Stimulated activated CD8-positive, alpha-beta memory T cell treated with anti-CD3 and anti-CD28 coated beads, Interleukin-12 subunit alpha, Interleukin-12 subunit beta, amount 100 ng/mL, for 24 hours (primary cell): Measurements from ENCODE around the gene ABTB2.

Source experiments
- DNase-seq: peaks from one replicate; pipeline ENCODE4 v3.0.0-alpha.2; 2020; ENCODE audit errors: extremely low read depth

ABTB2 gene

DNA sequence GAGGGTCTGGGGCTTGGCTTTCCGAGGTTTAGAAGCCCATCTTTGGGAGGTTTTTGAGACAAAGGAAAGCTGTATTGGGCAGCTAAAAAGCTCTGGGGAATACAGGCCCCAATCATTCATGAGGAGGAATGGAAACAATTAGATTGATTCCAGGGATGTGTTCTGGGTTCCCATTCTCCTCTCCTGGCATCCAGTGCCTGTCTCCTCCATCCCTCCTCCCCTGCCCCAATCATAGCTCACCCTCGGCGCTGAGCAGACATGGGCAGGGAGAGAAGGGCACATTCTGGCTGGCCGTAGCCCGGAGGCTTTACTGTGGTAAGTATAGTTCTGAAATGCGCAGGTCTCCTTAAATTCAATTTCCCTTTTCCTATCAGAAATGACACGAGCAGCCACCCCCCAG is 42.4 kb downstream of the ABTB2 start:
- no peak for DNase-seq

DNA sequence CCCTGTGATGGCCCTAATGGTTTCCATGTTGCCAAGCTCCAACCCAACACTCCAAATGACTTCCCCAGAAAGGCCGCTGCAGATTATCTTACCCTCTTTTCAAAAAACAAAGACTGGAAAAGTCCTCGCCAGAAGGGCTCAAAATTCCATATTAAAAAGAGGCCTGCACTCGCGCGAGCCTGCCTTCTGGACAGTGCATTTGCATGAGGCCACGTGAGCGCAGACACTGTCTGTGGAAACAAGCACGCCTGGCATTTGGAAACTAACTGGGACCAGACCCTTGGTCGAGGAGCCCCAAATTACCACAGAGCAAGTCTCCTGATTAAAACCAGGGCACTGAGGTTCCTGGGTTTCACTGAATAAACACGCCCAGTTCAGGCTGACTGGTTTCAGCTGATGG is 42.9 kb downstream of the ABTB2 start:
- DNase-seq = no peak

DNA sequence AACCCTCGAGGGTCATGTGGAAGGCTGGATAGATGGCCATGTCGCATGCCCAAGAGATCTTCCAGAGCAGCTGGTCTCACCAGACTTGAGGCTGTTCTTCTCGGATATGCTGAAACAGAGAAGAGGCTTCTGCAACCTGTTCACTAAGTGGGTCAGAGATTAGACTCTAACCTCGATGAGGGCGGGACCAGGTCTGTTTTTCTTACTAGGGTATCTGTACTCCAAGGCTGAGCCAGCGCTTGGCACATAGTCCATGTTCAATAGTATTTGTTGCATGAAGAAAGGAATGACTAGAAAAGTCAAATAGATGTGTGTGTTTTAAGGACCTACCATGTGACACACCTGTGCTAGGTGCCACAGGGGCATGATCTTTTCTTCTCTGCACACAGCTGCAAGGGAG is 43.6 kb downstream of the ABTB2 start:
- no peak for DNase-seq

DNA sequence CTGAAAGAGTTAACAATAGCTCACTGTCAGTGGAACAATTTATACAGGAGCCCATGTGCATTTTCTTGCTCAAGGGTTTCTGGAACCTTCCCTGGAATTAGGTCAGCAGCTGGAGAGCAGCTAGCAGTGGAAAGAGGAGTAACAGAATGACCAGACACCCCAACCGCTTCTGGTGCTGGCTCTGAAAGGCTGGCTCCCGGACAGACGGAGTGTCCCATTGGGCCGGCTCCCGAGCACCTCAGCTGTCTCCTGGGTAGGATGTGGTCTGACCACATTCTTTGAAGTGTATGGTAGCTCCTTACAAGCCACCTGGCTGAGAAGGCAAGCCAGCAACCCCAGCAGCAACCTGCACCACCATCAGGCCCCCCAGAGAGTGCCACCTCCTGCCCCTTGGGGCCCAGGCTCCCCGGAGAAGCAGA is 44.7 kb downstream of the ABTB2 start:
- DNase-seq = no peak

DNA sequence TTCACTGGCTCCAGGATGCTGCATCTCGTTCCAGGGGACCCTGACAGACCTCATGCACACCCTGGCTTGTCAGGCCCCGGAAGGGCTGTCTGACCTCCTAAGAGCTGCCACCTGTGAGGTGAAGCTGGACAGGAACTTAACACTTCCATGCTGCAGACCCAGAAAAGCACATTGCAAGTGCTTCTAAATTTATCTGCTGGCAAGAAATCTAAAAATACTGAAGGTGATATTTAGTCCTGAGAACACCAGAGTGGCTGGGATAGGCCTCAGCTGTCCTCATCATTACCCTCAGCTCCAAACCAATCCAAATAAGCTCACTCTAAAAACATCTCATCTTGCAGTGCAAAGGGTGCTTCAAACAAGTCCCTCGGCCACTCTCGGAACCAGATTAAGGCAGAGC is 46.7 kb downstream of the ABTB2 start:
- DNase-seq = no peak

DNA sequence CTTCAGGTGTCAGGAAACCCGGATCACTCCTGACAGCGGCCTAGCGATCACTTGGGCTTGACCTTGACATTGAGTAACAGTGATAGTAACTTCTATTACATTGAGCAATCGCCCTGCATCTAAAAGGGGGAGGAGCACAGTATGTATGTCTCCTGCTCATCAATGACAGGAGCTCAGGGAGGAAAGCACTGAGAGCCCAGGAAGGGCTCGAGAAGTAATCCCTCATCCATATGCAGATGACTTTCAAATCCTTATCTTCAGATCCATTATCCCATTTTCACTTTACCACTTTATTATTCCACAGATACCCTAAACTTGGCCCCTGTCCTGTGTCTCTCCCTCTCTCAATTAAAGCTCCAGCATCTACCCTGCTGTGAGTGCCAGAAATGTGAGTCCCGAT is 47.8 kb downstream of the ABTB2 start:
- DNase-seq = no peak

DNA sequence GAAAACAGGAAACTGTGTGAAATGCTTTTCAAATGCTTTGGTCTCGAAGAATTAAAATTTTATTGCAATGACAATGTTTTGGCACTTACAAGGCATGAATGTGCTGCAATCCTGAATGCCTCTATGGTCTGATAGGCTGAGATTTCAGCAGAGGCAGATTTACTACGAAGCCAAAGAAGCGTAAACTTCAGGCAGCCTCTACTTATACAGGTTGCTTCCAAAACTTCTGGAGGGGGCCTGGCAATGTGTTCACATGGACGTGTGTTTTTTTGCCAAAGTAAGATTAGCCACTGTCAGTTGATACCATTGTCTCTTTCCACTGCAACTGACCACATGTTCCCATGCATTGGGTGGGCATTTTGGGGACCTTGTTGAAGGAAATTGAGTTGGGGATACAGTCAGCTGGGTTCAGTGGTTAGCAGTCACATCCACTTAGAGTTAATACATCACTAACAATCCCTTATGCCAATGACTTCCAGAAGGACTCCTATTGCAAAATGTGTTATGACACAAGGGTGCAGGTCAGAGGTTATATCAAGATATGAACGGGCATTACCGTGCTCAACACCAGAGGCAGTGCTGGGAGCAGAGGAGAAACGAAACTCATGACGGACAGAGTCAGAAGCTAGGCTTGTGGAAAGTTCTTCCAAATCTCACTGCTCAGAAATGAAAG is 48.8 kb downstream of the ABTB2 start:
- DNase-seq = no peak

DNA sequence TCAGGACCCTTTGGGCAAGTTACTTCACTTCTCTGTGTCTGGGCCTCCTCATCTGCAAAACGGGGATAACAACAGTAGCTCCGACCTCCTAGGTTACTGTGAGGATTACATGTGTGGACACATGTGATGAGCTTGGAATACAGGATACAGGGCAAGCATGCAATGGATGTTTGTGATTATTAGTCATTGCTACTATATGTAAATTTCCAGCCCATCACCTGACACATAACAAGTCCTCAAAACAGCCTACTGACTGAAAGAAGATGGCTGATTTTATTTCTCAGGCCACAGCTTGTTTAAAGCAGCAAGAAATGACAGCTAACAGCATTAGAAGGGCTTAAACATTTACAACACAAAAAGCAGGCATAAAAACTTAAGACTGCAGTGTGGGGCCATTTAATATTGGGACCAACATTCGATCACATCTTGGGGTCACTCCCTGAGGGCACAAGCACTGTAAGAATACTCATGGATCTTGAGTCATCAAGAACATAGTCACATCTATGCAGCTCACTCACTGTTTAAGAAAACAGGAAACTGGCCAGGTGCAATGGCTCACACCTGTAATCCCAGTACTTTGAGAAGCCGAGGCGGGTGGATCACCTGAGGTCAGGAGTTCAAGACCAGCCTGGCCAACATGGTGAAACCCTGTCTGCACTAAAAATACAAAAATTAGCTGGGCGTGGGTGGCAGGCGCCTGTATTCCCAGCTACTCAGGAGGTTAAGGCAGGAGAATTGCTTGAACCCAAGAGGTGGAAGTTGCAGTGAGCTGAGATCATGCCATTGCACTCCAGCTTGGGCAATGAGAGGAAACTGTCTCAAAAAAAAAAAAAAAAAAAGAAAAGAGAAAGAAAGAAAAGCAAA is 49.5 kb downstream of the ABTB2 start:
- DNase-seq = no peak

DNA sequence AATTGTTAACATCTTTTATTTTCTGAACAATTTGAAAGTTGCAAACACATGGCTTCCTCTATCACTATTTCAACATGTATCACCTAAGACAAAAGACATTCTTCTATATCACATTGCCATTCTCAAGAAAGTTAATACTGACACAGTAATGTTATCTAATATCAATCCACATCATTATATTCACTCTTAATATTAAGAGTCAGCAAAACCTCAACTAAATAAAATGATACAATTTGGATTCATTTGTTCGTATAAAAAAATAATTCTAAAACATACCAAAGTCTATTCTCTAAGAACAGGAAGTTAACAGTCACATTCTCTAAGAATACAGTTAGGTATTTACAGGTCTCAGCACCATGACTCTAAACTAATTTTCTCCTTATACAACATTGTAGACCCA is 52.0 kb downstream of the ABTB2 start:
- no peak for DNase-seq

DNA sequence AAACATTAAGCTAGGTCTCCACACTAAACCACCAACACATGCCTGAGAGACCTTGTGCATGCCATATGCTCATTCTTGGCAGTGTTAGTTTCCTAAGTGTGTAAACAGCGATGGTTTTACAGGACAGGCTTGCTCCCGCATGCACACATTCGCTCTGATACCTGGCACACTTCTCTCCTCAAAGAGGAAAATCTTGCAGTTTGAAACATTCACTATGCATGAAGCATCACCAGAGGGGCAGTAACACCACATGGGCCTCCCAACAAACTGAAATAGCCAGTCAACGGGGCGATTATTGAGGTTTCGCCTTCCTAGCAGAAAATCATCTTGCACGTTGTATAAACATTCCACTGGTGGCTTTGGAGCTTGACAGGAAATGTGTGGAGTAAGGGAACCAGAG is 52.6 kb downstream of the ABTB2 start:
- no peak for DNase-seq

DNA sequence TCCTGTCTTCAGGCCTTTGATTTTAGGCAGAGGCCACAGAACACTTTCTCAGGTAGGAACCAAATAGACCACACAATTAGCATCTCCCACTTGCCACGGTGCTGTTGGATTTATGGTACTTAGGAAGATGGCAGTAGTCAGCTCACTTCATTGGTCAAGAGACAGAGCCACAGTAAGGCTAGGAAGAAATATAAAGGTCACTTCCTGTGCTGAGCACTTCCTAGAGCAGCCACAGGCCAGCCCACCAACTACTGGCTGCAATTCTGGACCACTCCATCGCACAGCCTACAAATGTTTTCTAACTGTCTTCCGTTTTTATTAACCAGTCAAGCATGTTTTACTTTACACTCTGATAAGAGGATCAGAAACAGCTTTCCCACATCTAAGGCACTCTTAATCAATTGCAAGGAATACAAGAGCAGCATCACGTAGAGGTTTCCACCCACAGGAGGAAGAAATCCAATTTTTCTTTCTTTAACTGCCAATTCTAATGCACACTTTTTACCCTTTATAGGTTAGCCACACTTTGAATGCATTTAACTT is 54.7 kb downstream of the ABTB2 start:
- DNase-seq = no peak

DNA sequence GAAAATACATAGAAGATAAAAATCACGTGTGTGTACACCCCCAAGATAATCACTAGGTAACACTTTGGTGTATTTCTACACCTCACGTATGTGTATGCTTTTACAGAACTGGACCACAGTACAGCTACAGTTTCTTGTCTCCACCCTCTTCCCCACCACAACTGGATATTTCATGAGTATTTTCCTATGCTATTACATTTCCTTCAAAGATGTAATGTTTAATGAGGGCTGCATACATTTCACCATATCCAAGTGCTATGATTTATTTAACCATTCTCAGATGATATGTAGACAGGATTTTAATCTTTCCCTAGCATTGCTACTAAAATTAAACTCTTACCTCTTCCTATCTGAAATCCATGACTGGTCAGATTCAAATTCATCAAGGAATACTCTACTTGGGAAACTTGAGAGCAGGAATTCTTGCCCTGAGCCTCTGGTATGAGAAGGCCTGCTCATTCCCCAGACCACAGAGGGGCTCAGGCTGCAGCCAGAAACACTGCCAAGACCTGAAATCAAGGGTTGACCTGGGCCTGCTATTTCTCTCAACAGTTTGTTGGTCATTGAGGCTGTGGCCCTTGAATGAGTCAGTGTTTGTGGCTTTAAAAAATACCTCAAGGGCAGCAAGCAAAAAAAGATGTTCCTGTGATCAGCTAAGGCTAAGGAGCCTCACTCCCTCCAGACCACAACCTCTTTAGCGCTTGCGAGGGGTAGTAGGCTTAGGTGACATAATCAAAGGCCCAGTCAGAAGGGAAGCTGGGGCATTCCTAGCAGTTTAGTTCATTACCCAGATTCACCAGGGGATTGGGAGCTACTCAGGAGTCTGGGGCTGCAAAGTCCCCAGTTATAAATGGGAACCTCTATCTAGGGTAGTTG is 55.5 kb downstream of the ABTB2 start:
- no peak for DNase-seq

DNA sequence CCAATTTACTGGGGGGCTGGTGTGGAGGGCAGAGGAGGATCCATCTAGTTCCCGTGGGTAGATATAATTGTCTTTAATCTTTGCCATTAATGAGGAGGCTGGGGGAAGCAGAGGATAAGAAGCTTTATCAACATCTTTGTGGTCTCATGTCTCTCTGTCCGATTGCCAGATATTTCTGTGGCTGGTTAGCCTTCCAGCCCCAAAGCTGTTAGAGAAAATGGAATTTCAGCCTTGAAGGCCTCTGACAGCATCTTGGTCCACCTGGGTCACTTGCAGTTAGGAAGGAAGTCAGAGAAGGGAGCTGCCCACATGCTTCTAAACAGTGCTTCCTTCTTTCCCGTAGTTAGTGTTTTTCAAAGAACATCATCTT is 56.9 kb downstream of the ABTB2 start:
- DNase-seq = no peak

DNA sequence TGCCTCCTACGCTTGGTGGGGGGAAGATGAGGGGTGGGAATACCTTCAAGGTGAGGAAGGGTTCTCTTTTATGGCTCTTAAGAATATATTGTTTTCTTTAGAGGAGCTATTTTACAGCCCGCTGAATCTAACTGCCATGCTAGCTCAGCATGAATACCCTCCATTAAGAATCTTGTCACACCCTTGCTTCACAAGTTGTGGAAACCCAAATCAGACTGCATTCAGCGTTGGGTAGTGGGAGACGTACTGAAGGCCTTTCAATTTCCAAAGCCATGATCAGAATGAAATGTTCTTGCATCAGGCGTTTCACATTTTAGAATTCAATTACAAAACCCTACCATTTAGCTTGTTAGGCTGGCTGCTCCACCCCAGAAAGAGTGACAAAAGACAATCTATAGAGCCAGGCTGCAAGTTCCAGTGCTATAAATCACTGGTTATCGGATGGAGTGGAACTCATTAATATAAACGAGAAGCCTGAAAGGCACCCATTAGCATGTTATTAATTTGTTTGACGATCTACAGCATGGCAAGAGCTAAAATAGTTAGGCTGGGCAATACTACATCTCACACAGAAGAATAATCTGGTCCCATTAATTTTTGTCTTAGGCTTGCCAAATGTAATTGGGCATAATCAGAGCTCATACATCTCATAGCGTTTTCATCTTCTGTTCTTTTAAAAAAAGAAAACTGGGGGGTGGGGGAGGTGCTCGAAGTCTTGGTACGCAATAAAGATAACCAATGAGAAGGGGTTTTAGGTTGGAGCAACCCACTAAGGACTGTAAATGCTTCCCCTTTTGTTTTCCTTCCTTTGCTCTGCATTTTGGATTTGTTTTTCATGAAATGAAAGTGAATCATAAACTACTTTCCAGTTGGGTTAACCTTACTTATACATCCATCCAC is 57.5 kb downstream of the ABTB2 start:
- DNase-seq = no peak

DNA sequence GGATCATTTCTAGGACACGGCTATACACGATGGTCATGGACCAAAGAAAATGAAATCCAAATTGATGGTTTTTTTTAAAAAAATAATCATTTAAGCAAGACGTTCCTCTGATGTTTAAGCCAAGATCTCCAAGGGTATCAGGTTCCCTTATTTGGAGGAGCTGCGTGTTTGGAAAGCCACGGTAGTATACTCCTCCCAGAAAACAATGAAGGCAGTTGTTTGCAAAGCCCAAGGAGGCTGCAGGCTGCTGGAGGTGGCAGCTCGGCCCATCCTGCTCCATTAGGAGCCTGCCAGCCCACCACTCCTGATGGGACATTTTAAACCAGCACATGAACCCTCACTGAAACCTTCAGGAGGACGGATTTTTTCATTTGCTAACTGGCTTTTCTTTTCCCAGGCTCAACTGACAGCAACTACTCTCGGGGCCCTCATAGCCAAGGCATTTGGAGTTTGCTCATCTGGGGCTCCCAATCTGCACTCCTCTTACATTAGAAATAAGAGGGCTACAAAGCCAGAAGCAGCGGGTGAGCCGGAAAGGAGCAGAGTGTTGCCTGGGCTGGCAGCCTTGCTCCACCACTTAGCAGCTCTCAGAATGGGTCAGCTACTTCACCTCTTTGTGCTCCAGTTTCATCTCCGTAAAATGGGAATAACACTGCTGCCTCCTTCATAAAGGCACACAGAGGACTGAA is 58.4 kb downstream of the ABTB2 start:
- no peak for DNase-seq

DNA sequence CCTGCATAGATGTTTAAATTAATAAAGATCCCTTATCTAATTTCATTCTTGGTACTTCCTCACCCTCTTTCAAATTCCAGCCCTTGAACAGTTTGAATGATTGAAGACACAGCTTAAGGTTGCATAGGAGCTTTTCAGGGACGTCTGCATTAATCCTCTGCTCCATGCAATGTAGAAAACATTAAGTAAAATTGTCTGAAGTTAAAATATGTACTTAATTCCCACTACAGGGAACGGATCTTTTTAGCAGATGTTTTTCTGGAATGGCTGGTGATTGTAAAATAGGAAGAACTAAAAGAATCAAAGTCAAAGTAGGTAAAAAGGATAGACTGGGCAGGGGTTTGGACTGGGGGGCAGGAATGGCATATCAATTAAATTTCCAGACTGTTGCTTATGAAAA is 58.9 kb downstream of the ABTB2 start:
- DNase-seq = no peak

DNA sequence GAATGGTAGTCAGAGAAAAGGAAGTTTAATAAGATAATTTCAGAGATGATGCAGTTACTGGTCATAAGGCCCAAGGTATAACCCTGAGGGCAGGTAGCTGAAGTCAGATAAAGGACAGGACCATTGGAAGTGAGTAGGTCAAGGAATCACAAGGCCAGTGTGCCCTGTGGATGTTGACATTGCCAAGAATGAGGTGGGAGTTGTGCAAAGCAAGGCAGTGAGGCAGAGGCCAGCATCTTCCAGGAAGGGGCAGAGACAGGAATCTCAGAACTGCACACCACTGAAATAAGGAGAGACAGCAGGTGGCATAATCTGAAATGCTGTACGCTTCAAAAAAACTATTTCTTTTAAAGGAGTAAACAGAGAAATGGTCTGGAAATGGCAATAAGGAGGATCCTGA is 61.4 kb downstream of the ABTB2 start:
- no peak for DNase-seq

DNA sequence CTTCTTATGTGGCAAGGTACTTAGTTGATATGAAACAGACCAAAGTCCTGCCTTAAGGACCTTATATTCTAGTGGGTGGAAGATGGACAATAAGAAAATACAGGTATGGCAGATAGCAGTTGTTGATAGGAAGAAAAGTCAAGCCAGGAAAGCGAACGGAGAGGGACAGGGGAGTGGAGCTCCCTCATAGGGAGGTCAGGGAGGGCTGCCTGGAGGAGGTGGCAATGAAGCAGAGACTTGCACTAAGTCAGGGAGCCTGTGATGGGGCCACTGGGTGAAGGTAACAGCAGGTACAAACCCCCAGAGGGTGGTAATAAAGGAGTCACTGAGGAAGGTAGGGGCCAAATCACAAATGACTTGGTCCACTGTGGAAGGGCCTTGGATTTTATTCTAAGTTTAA is 65.3 kb downstream of the ABTB2 start:
- DNase-seq = no peak

DNA sequence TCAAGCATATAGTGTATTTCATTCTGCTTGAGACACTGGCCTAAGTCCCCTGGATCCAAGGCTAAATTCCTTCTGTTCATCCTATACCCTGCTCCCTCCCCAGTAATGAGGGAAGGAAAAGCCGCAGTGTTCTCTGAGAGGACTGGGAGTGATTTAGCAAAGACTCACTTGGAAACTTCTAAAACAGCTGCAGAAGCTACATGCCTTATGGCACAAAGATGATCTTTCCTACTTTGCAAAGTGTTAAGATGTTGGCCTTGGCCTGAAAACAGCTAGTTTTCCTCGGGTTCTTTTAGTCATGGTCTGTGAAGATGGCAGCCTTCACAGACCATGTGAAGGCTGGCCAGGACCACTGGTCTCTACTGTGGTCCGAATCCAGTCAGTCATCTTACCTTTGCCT is 65.7 kb downstream of the ABTB2 start:
- no peak for DNase-seq

DNA sequence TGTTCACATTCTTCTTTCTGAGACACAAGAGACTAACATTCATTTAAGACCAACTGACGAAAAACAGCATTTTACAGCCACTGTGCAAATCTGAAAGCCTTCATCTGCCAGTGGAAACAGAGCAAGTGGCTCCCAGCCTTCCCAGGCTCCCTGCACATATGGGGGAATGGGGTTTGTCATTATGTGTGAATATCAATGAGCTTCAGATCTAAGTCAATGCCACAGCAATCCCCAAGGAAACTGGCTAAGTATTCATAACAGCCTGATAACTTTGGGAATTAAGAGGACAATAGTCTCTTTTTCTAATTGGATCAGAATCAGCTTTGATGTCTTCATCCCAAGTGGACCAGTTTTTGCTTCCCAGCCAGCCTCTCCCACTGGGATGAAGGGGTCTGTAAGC is 66.9 kb downstream of the ABTB2 start:
- no peak for DNase-seq

DNA sequence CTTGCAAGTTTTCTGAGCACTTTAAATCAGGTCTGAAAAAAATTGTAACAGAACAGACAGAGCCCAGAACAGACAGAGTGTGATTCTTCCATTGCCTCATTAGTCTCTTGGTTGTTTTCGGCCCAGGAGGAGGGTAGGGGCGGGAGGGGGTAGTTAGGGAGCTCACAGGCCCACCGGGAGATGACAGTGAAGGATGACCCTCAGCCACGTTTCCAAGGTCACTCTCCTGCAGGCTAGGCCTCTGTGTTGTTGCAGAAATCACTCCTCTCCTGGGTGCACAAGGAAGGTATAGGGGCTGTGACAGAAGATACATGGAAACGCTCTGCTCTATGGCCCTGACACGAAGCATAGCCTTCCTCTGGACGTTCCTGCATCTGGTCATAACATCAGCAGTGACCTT is 69.3 kb downstream of the ABTB2 start:
- no peak for DNase-seq
